Measurements from ENCODE around the gene HLA-DRB1. TPM values are rescaled to one million over a fixed set of nuclear protein-coding genes. Genes with fewer than 3 reads are reported as not detected.
"Not testable (repeated sequence)": the region's sequence is repeated elsewhere in the genome, so short reads cannot be mapped to it uniquely, and the experiment has no call there.

Gene HLA-DRB1
- total RNA-seq, 1 donor = 266 TPM

DNA sequence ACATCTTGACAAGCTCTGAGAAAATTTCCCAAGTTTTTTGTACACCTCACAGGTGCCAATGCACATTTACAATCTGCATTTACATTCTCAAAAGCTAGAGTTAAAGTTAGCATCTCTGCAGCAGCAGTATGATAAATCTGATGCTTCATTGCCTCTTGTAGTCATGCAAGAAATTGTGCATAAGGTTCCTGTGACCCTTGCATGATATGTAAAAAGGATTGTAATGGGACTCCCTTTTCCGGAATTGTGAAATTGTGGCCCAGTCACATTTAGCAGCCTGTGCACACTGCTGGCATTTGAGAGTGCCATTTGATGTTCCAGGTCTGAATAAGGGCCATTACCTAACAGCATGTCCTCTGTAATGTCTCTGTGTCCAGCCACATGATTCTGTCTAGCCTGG lies 24.1 kb downstream of the HLA-DRB1 start:
- no peak for DNase-seq (ENCODE audit: low read depth in 2 of 3, low spot score in 2 of 3)

DNA sequence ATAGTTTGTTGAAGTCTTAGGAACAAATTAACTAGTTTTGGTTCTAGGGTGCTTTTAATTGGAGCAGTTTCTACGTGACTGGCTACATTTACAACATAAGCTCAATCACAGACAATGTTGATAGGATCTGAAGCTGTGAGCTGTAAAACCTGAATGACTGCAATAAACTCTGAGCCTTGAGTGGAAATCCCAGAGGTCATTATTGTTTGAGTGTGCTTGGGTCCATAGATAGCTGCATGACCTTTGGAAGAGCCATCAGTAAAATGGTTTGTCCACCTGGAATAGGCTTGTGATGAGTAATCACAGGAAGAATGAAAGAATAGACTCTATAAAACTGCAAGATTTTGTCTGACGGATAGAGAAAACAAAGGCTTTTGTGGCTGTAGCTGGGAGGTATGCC lies 26.7 kb downstream of the HLA-DRB1 start:
- no peak for DNase-seq (ENCODE audit: low read depth in 2 of 3, low spot score in 2 of 3)

DNA sequence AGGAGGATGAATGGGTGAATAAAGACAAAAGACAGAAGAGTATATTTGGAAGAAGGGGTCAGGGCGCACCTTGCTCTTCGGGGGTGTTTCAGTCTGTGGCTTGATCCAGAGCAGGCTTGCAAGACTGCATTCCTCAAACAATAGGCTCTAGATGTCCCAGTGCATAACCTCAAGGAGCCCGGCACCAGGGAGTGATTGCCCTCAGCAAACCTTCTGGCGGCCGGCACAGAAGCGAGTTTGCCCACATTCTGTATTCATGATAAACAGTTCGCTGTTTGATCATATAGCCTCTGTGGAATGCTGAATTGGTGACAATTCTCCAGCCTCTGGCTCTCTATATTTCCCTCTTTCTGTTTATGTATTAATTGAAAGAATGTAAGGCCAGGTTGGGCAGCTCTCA lies 29.9 kb downstream of the HLA-DRB1 start:
- DNase-seq (ENCODE audit: low read depth in 2 of 3, low spot score in 2 of 3) = no peak

DNA sequence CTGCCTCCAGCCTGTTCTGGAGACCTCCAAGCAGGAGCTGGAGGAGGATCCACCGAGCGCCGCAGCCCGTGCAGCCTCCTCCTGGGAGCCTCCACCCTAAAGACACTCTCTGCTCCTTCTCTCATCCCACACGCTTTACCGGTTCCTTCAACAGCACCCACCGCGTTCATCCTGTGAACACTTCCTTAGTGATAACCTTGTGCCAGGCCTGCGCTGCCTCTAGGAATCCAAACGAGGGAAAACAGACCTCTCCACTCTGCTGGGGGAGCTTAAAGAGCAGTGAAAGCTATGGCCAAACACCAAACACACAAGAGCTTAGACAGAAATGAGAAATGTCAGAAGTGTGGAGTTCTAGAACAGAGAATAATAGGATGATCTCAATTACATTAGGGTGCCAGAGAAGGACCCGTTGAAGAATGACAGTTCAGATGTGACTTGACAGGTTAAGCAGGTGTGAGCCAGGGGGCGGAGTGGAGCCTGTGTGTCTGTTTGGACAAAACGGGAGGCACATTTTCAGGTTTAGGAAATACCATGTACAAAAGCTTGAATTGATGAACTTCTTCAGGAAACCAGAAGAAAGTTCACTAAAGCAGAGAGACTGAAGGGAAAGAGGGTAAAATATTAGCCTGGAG lies 31.1 kb downstream of the HLA-DRB1 start:
- DNase-seq (ENCODE audit: low read depth in 2 of 3, low spot score in 2 of 3) = peak in 1 of 3 donors; percentile 29

DNA sequence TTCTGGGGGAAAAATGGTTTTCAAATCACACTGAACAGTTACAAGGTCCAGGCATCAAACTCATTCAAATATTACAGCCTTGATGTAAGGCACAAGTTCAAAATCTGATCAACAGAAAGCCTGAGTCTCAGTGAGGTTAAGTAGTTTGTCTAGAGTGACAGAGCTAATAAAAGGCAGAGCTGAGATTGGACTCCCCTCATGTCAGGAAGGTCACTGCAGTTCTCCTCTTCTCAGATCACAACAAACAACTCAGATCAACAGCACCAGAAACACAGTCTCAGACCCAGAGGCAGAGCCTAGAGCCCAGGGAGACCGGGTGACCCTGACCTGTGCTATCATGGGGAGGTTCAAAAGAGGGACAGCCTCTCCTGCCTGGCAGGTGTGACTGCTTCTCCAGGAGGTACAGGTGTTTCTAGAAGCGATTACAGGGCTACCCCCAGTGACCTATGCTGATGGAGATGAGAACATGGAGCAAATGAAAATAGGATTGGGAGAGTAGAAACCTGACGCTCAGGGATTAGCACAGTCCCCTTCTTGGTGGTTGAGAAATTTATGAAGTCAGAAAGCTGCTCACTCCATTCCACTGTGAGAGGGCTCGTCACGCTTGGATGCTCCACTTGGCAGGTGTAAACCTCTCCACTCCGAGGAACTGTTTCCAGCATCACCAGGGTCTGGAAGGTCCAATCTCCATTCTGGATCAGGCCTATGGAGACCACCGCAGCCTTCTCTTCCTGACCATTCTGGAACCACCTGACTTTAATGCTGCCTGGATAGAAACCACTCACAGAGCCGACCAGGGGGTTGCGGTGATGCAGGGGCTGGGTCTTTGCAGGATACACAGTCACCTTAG lies 35.3 kb downstream of the HLA-DRB1 start:
- DNase-seq (ENCODE audit: low read depth in 2 of 3, low spot score in 2 of 3) = no peak

DNA sequence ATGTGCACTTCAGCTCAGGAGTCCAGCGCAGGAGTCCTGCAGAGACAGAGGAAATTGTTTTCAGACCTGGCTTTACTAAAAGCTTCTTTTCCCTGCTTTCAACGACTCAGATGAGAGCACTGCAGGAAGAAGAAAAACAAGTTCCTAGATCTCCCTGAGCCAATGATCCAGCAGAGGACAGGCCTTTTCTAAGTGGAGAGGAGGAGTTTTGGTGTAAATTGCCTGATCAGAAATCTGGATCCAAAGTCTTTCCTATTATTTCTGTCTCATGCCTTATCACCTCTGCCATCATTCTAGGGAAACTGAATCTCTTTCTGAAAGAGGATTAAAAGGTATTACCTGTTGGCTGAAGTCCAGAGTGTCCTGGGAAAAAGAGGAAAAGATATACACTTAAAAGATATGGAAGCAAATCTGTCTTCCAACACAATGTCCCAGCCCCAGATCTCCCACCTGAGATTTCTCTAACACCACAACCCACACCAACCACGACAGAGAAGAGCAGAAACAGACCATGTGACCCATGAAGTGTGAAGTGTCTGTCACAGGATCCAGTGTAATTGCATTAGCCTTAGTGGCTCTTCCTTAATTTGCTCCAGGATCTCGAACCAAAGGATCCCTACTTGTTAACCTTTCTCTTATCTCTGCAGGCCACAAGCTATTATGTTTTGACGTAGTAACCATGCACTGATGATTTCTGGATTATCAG lies 36.5 kb downstream of the HLA-DRB1 start:
- DNase-seq (ENCODE audit: low read depth in 2 of 3, low spot score in 2 of 3) = no peak

DNA sequence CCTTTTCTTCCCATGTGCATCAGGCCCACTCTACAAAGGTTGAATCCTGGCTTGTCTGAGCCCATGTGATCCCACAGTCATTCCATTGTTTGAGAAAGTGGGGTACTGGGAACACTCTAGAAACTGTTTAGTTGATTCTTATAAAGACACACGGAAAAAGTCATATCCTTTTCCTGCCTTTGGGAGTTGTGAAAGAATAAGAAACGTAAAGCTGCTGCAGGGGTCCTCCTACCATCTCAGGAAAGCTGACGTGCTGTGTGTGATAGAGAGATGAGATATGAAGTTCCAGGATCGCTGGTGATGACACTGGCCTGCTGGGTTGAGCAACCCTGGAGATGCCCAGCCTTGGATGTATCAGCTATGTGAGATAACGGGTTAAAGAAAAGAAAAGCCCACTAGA lies 38.2 kb downstream of the HLA-DRB1 start:
- DNase-seq (ENCODE audit: low read depth in 2 of 3, low spot score in 2 of 3) = no peak

DNA sequence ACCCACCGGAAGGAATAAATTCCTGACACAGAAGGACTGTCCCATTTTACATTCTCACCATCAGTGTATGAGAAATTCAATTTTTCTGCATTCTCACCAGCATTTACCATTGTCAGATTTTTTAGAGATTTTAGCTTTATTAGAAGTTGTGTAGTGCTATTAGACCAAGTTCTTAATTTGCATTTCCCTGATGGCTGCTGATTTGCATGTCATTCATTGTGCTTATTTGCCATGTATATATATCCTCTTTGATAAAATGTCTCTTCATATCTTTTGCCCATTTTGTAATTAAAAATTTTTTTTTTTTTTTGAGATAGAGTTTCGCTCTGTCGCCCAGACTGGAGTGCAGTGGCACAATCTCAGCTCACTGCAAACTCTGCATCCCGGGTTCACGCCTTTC lies 49.8 kb downstream of the HLA-DRB1 start:
- no peak for DNase-seq (ENCODE audit: low read depth in 2 of 3, low spot score in 2 of 3)

DNA sequence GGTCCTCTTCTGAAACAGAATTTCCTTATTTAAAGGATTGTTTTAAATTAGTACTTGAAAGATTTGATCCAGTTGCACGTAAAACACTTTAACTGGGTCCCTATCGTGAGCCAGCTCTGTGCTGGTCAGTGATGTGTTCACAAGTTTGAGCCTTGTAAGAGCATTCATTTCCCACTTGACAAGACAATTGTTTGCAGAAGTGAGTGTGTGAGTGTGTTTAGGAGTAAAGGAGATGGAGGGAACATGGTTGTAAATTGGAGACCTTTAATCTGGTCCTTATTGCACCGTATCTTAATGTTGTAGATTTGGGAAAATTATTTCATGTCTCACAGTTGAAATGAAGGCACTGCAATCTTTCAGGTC lies 59.2 kb downstream of the HLA-DRB1 start:
- not testable (repeated sequence) for DNase-seq (ENCODE audit: low read depth in 2 of 3, low spot score in 2 of 3)

DNA sequence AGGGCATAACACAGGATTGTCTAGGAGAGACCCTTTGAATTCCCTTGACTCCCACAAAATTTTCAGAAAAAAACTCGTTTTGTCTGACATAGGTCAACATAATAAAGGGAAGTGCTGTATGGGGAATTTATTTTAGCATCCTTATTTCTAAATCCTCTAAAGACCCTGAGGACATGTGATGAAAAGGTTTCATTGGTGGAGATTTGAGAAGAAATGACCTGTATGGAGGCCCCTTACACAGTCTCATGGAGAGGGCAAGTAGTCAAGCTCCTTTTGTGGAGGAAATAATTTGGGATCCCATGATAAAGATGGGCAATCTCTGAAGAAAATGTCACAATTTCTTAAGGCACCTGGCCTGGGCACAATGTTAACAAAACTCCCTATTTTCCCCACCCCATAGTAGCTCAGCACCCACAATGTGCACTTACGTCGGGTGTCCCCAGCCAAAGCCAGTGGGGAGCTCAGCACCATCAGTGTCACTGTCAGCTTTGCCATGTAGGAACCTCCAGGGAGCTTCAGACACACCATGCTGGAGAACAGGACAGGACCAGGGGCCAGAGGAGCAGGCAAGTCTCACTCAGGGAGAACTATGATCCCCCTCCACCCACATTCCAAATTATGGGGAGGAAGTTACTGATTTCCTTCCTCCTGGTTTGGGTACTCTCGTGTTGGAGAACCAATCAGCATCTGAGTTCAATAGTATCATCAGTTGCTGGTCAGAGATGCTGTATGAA lies 59.8 kb downstream of the HLA-DRB1 start, which contains the start of gene HLA-DRB5:
HLA-DRB5 (minus strand) TSS at position 591 of the 734 bp plus-strand sequence; CDS start at position 528, 63 bp downstream.
- DNase-seq (ENCODE audit: low read depth in 2 of 3, low spot score in 2 of 3) = peak in 2 of 3 donors; percentile 47 to 88

Small RNAs within 50 kb of the gene (small RNA-seq; reads per million reads assigned to genes)
- gene RNU1-61P = not detected

Other genes starting within 250 kb of the HLA-DRB1 start
- gene TSBP1, start 217.9 kb downstream of the HLA-DRB1 start, total RNA-seq = not detected
- gene BTNL2, start 182.7 kb downstream of the HLA-DRB1 start, total RNA-seq = not detected
- 969 TPM for gene HLA-DRA, start 150.0 kb downstream of the HLA-DRB1 start, total RNA-seq
- gene HLA-DRB5, start 59.6 kb downstream of the HLA-DRB1 start, total RNA-seq = 6.5 TPM
- gene HLA-DQA1, start 47.6 kb upstream of the HLA-DRB1 start, total RNA-seq = 1.6 TPM
- gene HLA-DQB1, start 76.8 kb upstream of the HLA-DRB1 start, total RNA-seq = 2.7 TPM
- gene HLA-DQA2, start 151.5 kb upstream of the HLA-DRB1 start, total RNA-seq = 0.27 TPM
- gene HLA-DQB2, start 173.7 kb upstream of the HLA-DRB1 start, total RNA-seq = 3.2 TPM
- 1.3 TPM for gene HLA-DOB, start 227.2 kb upstream of the HLA-DRB1 start, total RNA-seq
- 30.7 TPM for gene TAP2, start 248.9 kb upstream of the HLA-DRB1 start, total RNA-seq

All from hematopoietic multipotent progenitor cell (in vitro differentiated cells).